ENCODE measurements around the gene DLX1.
"Not testable (repeated sequence)": the region's sequence is repeated elsewhere in the genome, so short reads cannot be mapped to it uniquely, and the experiment has no call there.

The DLX1 gene

DNA sequence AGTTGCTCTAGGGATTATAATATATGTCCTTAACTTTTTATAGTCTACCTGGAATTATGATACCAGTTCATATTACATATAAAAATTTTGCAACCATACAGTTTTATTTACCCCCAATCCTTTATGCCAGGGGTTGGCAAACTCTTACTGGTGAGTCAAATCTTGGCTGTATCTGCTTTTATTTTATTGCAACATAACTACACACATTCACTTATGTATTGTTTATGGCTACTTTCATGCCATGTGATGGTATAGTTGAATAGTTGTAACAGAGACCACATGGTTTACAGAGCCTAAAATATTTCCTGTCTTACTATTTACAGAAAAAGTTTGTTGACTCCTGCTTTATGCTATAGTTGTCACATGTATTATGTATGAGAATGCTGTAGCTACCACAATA is 43.2 kb downstream of the DLX1 start:
- DNase-seq = no peak

DNA sequence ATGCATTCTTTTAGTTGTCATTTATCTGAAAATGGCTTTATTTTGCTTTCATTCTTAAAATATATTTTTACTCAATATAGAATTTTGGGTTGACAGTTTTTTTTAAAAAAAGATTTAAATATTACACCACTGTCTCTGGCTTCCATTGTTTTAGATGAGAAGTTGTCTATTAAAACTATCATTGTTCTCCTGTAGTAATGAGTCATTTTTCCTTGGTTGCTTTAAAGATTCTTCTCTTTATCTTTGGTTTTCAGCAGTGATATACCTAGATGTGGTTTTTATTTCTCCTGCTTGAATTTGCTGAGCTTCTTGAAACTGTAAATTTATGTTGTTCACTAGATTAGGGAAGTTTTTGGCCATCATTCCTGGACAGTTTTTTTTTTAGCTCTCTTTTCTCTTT is 44.1 kb downstream of the DLX1 start:
- DNase-seq = no peak

GRCh38 chr2:172131713-172132555 is 46.6 kb downstream of the DLX1 start:
- DNase-seq = no peak

GRCh38 chr2:172134270-172134669 is 49.0 kb downstream of the DLX1 start:
- DNase-seq = no peak

DNA sequence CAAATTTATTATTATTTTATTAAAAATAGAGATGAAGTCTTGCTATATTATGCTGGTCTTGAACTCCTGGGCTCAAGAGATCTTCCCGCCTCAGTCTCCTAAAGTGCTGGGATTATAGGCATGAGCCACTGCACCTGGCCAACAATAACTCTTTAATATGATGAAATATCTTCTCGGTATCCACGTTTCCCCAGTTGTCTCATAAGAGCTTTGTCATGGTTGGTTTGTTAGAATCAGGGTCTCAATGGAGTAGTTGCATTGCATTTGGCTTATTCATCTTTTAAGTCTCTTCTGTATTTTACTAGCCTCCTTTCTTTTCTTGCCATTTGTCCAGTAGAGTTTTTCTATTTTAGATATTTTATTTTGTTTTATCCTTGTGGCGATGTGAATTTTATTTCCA is 50.1 kb downstream of the DLX1 start:
- DNase-seq = no peak

- DNase-seq = peak; percentile 44
Observed at GRCh38 chr2:172137109-172137508, 51.8 kb downstream of the DLX1 start.

DNA sequence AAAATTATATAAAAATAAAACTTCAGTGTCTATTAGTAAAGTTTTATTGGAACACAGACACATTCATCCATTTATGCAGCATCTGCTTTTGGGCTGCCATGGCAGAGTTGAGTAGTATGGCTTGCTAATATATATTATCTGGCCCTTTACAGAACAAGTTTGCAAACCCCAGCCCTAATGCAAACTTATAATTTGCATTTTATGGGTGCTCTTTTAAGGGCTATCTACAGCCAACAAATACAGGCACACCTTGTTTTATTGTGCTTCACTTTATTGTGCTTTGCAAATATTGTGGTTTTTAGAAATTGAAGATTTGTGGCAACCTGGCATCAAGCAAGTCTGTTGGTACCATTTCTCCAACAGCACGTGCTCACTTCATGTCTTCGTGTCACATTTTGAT is 52.6 kb downstream of the DLX1 start:
- DNase-seq = no peak

DNA sequence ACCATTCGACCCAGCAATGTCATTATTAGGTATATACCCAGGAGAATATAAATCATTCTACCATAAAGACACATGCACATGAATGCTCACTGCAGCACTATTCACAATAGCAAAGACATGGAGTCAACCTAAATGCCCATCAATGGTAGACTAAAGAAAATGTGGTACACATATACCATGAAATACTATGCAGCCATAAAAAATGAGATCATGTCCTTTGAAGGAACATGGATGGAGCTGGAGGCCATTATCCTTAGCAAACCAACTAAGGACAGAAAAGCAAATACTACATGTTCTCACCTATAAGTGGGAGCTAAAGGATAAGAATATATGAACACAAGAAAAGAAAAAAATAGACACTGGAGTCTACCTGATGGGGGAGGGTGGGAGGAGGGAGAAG is 53.4 kb downstream of the DLX1 start:
- not testable (repeated sequence) for DNase-seq

Data from NCI-H226 (cell line).